ENCODE results near the gene PLOD1.
"Not testable (repeated sequence)": the region's sequence is repeated elsewhere in the genome, so short reads cannot be mapped to it uniquely, and the experiment has no call there.

PLOD1 gene

GRCh38 chr1:11934302-11935056 lies at the start of gene PLOD1:
TSS of gene PLOD1 (plus strand) at chr1:11934717. CDS start at chr1:11934780, 63 bp downstream.
- ATAC-seq, result peak; percentile 99
- peak; percentile 91 for DNase-seq

- DNase-seq (no peak), ATAC-seq (no peak)
Observed at GRCh38 chr1:11885916-11886315, 48.6 kb upstream of the PLOD1 start.

GRCh38 chr1:11886986-11887665 lies 47.4 kb upstream of the PLOD1 start:
- no peak for DNase-seq

GRCh38 chr1:11887666-11888007 lies 46.9 kb upstream of the PLOD1 start:
- ATAC-seq (no peak), DNase-seq (no peak)

More at GRCh38 chr1:11886986-11887665, 47.4 kb upstream of the PLOD1 start:
- ATAC-seq, result no peak

- ATAC-seq (no peak), DNase-seq (no peak)
Observed at GRCh38 chr1:11888206-11888876, 46.2 kb upstream of the PLOD1 start.

- no peak for DNase-seq
- no peak for ATAC-seq
Observed at GRCh38 chr1:11888877-11889208, 45.7 kb upstream of the PLOD1 start.

- ATAC-seq (no peak), DNase-seq (no peak)
Observed at GRCh38 chr1:11891433-11892186, 42.9 kb upstream of the PLOD1 start.

GRCh38 chr1:11893907-11894251 lies 40.6 kb upstream of the PLOD1 start:
- ATAC-seq (peak; percentile 75), DNase-seq (peak; percentile 79)

GRCh38 chr1:11894501-11894900 lies 40.0 kb upstream of the PLOD1 start:
- not testable (repeated sequence) for ATAC-seq, DNase-seq

GRCh38 chr1:11898086-11898785 lies 36.3 kb upstream of the PLOD1 start:
- DNase-seq (no peak), ATAC-seq (no peak)

- DNase-seq, result no peak
Observed at GRCh38 chr1:11898831-11899467, 35.6 kb upstream of the PLOD1 start.

GRCh38 chr1:11901446-11901845 lies 33.1 kb upstream of the PLOD1 start:
- DNase-seq, ATAC-seq: not testable (repeated sequence)

More at GRCh38 chr1:11898831-11899467, 35.6 kb upstream of the PLOD1 start:
- ATAC-seq, result no peak

GRCh38 chr1:11903210-11903609 lies 31.3 kb upstream of the PLOD1 start:
- no peak for ATAC-seq
- DNase-seq, result no peak

- DNase-seq, result not testable (repeated sequence)
Observed at GRCh38 chr1:11904156-11904555, 30.4 kb upstream of the PLOD1 start.

GRCh38 chr1:11904978-11905377 lies 29.5 kb upstream of the PLOD1 start:
- no peak for ATAC-seq

More at GRCh38 chr1:11904156-11904555, 30.4 kb upstream of the PLOD1 start:
- not testable (repeated sequence) for ATAC-seq

GRCh38 chr1:11906870-11907269 lies 27.6 kb upstream of the PLOD1 start:
- DNase-seq, result no peak
- no peak for ATAC-seq

More at GRCh38 chr1:11904978-11905377, 29.5 kb upstream of the PLOD1 start:
- no peak for DNase-seq

- peak; percentile 86 for DNase-seq
- ATAC-seq, result peak; percentile 53
Observed at GRCh38 chr1:11907275-11908094, 27.0 kb upstream of the PLOD1 start.

- DNase-seq, result peak; percentile 78
- peak; percentile 79 for ATAC-seq
Observed at GRCh38 chr1:11908095-11908675, 26.3 kb upstream of the PLOD1 start.

GRCh38 chr1:11910914-11911228 lies 23.6 kb upstream of the PLOD1 start:
- ATAC-seq, result not testable (repeated sequence)

GRCh38 chr1:11912000-11912399 lies 22.5 kb upstream of the PLOD1 start:
- DNase-seq, result no peak

More at GRCh38 chr1:11910914-11911228, 23.6 kb upstream of the PLOD1 start:
- not testable (repeated sequence) for DNase-seq

More at GRCh38 chr1:11912000-11912399, 22.5 kb upstream of the PLOD1 start:
- ATAC-seq, result no peak

All from stimulated activated naive CD8-positive, alpha-beta T cell treated with anti-CD3 and anti-CD28 coated beads, Interleukin-15, Interleukin-2, amounts not matched to agents 100 U/mL and 50 U/mL, for 24 hours (primary cell).